H1 (cell line): ENCODE results near the gene FKBP5. TPM values are rescaled to one million over a fixed set of nuclear protein-coding genes. Genes with fewer than 3 reads are reported as not detected.
A peak's percentile ranks its signal among the peaks of the same experiment; 100 is the strongest.

Experiments used
- CTCF ChIA-PET: fragments of 300-600 bp; sonication (Branson Sonifier 250); formaldehyde crosslinking; loops from one replicate; lab custom pipeline; 2021; ENCODE audit not compliant: partially characterized antibody; lab: Charles Lee
- POLR2A ChIA-PET: fragments of 300-600 bp; sonication (Branson Sonifier 250); formaldehyde crosslinking; loops from one replicate; lab custom pipeline; 2021; ENCODE audit warnings: inconsistent platforms; ENCODE audit not compliant: partially characterized antibody; lab: Charles Lee
- DNase-seq, 2 experiments: peaks; one replicate each; pipeline versions ENCODE4 v3.0.0 to v3.0.0-alpha.2; 2010 to 2022; ENCODE audit warnings: low spot score in 2 of 2, low read depth in 1 of 2, mixed read lengths in 1 of 2
- FAIRE-seq: peaks from 2 replicates; lab custom pipeline; 2011; peaks lifted over from hg19 to GRCh38; lab: Jason Lieb, UNC
- H2AFZ ChIP-seq: 2 replicates; pipeline ENCODE4 v1.8.1; 2012; ENCODE audit warnings: low read length, inconsistent platforms
- H2AK5ac ChIP-seq: 2 replicates; pipeline ENCODE4 v1.6.1; 2013; ENCODE audit warnings: low read depth, low read length
- H2BK120ac ChIP-seq: replicated peaks from 2 replicates; pipeline ENCODE3; 2013; ENCODE audit warnings: low read depth, low read length, inconsistent platforms
- H2BK12ac ChIP-seq: 2 replicates; pipeline ENCODE4 v1.6.1; 2013; ENCODE audit warnings: low read depth, low read length
- H2BK15ac ChIP-seq: 2 replicates; pipeline ENCODE4 v1.6.1; 2013; ENCODE audit warnings: low read length
- H2BK20ac ChIP-seq: 2 replicates; pipeline ENCODE4 v1.6.1; 2013; ENCODE audit warnings: low read length
- H2BK5ac ChIP-seq: 2 replicates; pipeline ENCODE4 v1.6.1; 2013; ENCODE audit warnings: low read depth, low read length
- H3K14ac ChIP-seq: 2 replicates; pipeline ENCODE4 v1.6.1; 2013; ENCODE audit warnings: inconsistent platforms; ENCODE audit not compliant: insufficient read length
- H3K18ac ChIP-seq: 2 replicates; pipeline ENCODE4 v1.6.1; 2013; ENCODE audit warnings: low read length; ENCODE audit errors: extremely low read depth
- H3K23ac ChIP-seq: 2 replicates; pipeline ENCODE4 v1.6.1; 2013; ENCODE audit warnings: inconsistent platforms; ENCODE audit not compliant: insufficient read length
- H3K23me2 ChIP-seq: 2 replicates; pipeline ENCODE4 v1.6.1; 2013; ENCODE audit warnings: low read depth, low read length
- H3K27ac ChIP-seq: 2 replicates; pipeline ENCODE4 v1.6.1; 2011; ENCODE audit warnings: low read depth, low read length, inconsistent platforms
- H3K27me3 ChIP-seq, 4 experiments: replicated peaks in 1 of 4; 1 replicate in 1 of 4; 2 replicates in 3 of 4; pipeline versions ENCODE4 v1.6.1 to v1.8.1; 2011 to 2013; ENCODE audit warnings: low read length in 3 of 4, mild to moderate bottlenecking in 3 of 4, inconsistent platforms in 2 of 4, mixed read lengths in 2 of 4, moderate library complexity in 1 of 4; ENCODE audit not compliant: control insufficient read depth in 3 of 4, insufficient read depth in 3 of 4; ENCODE audit errors: extremely low read depth in 1 of 4
- H3K36me3 ChIP-seq, 4 experiments: 2 replicates each; pipeline versions ENCODE4 v1.6.1 to v1.8.1; 2011 to 2013; ENCODE audit warnings: mild to moderate bottlenecking in 4 of 4, low read length in 3 of 4, moderate library complexity in 2 of 4, control low read depth in 1 of 4, inconsistent platforms in 1 of 4; ENCODE audit not compliant: insufficient read depth in 4 of 4, control insufficient read depth in 2 of 4
- H3K4ac ChIP-seq: replicated peaks from 2 replicates; pipeline ENCODE3; 2013; ENCODE audit warnings: low read length, low read depth, mixed read lengths, inconsistent platforms; ENCODE audit not compliant: insufficient read length
- H3K4me1 ChIP-seq, 4 experiments: replicated peaks in 1 of 4; 1 replicate in 1 of 4; 2 replicates in 3 of 4; pipeline versions ENCODE4 v1.6.1 to v1.8.1; 2011 to 2013; ENCODE audit warnings: low read length in 3 of 4, inconsistent platforms in 2 of 4, mixed read lengths in 1 of 4; ENCODE audit not compliant: insufficient read depth in 4 of 4, control insufficient read depth in 3 of 4
- H3K4me2 ChIP-seq, 2 experiments: 2 replicates each; pipeline versions ENCODE4 v1.6.1 to v1.8.1; 2011 to 2013; ENCODE audit warnings: low read depth in 2 of 2, low read length in 2 of 2, control low read depth in 1 of 2, inconsistent platforms in 1 of 2, mild to moderate bottlenecking in 1 of 2; ENCODE audit not compliant: insufficient read depth in 1 of 2
- H3K4me3 ChIP-seq, 4 experiments: fragments of 200-600, 300-600 bp in 1 of 4; sonication (generic), shearing (Covaris generic), sonication (Bioruptor Twin) in 1 of 4; 2 replicates each; pipeline versions ENCODE4 v1.5.1 to v1.8.1; 2011 to 2016; ENCODE audit warnings: low read length in 4 of 4, low read depth in 3 of 4, control low read depth in 2 of 4, inconsistent platforms in 2 of 4, mild to moderate bottlenecking in 2 of 4, mixed read lengths in 1 of 4, moderate library complexity in 1 of 4; ENCODE audit not compliant: insufficient read depth in 2 of 4; ENCODE audit errors: extremely low read depth in 1 of 4
- H3K56ac ChIP-seq: replicated peaks from 2 replicates; pipeline ENCODE3; 2013; ENCODE audit warnings: low read depth, mild to moderate bottlenecking, mixed read lengths, low read length, inconsistent platforms; ENCODE audit not compliant: insufficient read length
- H3K79me1 ChIP-seq: 2 replicates; pipeline ENCODE4 v1.6.1; 2013; ENCODE audit warnings: low read depth, low read length, control low read depth
- H3K79me2 ChIP-seq, 2 experiments: 2 replicates each; pipeline versions ENCODE4 v1.6.1 to v1.8.1; 2012 to 2013; ENCODE audit warnings: low read length in 2 of 2, mild to moderate bottlenecking in 2 of 2, inconsistent platforms in 1 of 2; ENCODE audit not compliant: insufficient read depth in 2 of 2, control insufficient read depth in 1 of 2
- H3K9ac ChIP-seq, 4 experiments: replicated peaks in 1 of 4; 1 replicate in 1 of 4; 2 replicates in 3 of 4; pipeline versions ENCODE4 v1.6.1 to v1.8.1; 2011 to 2013; ENCODE audit warnings: low read depth in 3 of 4, low read length in 3 of 4, control low read depth in 2 of 4, mild to moderate bottlenecking in 2 of 4, moderate library complexity in 2 of 4, inconsistent platforms in 1 of 4; ENCODE audit errors: extremely low read depth in 1 of 4
- H3K9me3 ChIP-seq, 2 experiments: 2 replicates each; pipeline versions ENCODE4 v1.6.1 to v1.8.1; 2012 to 2013; ENCODE audit warnings: mild to moderate bottlenecking in 2 of 2, moderate library complexity in 2 of 2, control low read depth in 1 of 2, inconsistent platforms in 1 of 2, low read depth in 1 of 2, low read length in 1 of 2, mixed read lengths in 1 of 2; ENCODE audit not compliant: insufficient read depth in 2 of 2
- H4K20me1 ChIP-seq, 2 experiments: replicated peaks in 1 of 2; 2 replicates each; pipeline versions ENCODE3 to v1.8.1; 2011 to 2013; ENCODE audit warnings: inconsistent platforms in 2 of 2, low read length in 2 of 2, mild to moderate bottlenecking in 1 of 2; ENCODE audit not compliant: insufficient read depth in 2 of 2, control insufficient read depth in 1 of 2
- H4K5ac ChIP-seq: 2 replicates; pipeline ENCODE4 v1.6.1; 2013; ENCODE audit warnings: low read length, low read depth, mixed read lengths, inconsistent platforms; ENCODE audit not compliant: insufficient read length
- H4K8ac ChIP-seq: 2 replicates; pipeline ENCODE4 v1.8.0; 2013; ENCODE audit warnings: mild to moderate bottlenecking, moderate library complexity, low read length, inconsistent platforms; ENCODE audit not compliant: insufficient read depth; ENCODE audit errors: extremely low read depth
- H4K91ac ChIP-seq: replicated peaks from 2 replicates; pipeline ENCODE3; 2013; ENCODE audit warnings: low read length, mixed read lengths, inconsistent platforms; ENCODE audit not compliant: insufficient read length
- HDAC6 ChIP-seq: IDR thresholded peaks from one replicate; pipeline ENCODE4 v1.7.1; 2012; ENCODE audit warnings: low read depth, mild to moderate bottlenecking, inconsistent platforms, low read length, moderate library complexity
- RAD21 ChIP-seq, 2 experiments: IDR thresholded peaks in 1 of 2; conservative IDR thresholded peaks in 1 of 2; 2 replicates each; pipeline ENCODE4 v1.6.1; 2011; ENCODE audit warnings: low read depth in 2 of 2, low read length in 2 of 2, improper control_type of control experiment in 1 of 2, inconsistent platforms in 1 of 2, mild to moderate bottlenecking in 1 of 2, moderate library complexity in 1 of 2
- WGBS, 2 experiments: shearing (Covaris generic) in 1 of 2; methylation state at CpG; one replicate each; pipeline versions ENCODE4 v1.1.6 to v1.1.7; 2013 to 2015; ENCODE audit warnings: low lambda C conversion rate in 2 of 2, mixed read lengths in 2 of 2, inconsistent platforms in 1 of 2, low coverage in 1 of 2, missing lambda C conversion rate in 1 of 2; ENCODE audit not compliant: insufficient replicate concordance in 2 of 2, insufficient coverage in 1 of 2, insufficient read length in 1 of 2; ENCODE audit errors: extremely low coverage in 1 of 2, missing lambda C conversion rate in 1 of 2; 5-methylcytosine and 5-hydroxymethylcytosine counted together
- polyA plus RNA-seq, 7 experiments: library from polyadenylated mRNA; depleted of rRNA in 3 of 7; stranded (reverse) in 5 of 7; unstranded in 2 of 7; fragments of >200 nt in 5 of 7; fragments of 200-250 nt in 2 of 7; gene quantifications; 1 replicate in 5 of 7; 2 replicates in 1 of 7; 4 replicates in 1 of 7; pipeline versions ENCODE4 v1.2.1 to v1.2.3, GENCODE V29; 2011 to 2013; ENCODE audit warnings: missing spikeins in 2 of 7, mixed read lengths in 2 of 7
- total RNA-seq: library from RNA; stranded (reverse); fragmentation: NEBNext Ultra II Directional; extraction: Animal tissue kit (Norgen Biotek cat#: 25700); gene quantifications from 2 replicates; pipeline ENCODE4 v1.2.1, GENCODE V29; 2021
- TF ChIP-seq, protein P1 (sequence below), 3 experiments: IDR thresholded peaks; 1 replicate in 2 of 3; 2 replicates in 1 of 3; pipeline versions ENCODE4 v1.5.1 to v1.6.1; 2011; ENCODE audit warnings: low read length in 3 of 3, mild to moderate bottlenecking in 3 of 3, inconsistent platforms in 2 of 3, low read depth in 1 of 3, moderate library complexity in 1 of 3; ENCODE audit not compliant: insufficient read depth in 1 of 3; ENCODE audit errors: control extremely low read depth in 1 of 3

The FKBP5 gene
- total and polyA plus RNA-seq, 2 of the 8 experiments (the other 6 are each of a cell fraction or from before 2014, with no cell fraction given): 14.3 to 40.4 TPM

DNA sequence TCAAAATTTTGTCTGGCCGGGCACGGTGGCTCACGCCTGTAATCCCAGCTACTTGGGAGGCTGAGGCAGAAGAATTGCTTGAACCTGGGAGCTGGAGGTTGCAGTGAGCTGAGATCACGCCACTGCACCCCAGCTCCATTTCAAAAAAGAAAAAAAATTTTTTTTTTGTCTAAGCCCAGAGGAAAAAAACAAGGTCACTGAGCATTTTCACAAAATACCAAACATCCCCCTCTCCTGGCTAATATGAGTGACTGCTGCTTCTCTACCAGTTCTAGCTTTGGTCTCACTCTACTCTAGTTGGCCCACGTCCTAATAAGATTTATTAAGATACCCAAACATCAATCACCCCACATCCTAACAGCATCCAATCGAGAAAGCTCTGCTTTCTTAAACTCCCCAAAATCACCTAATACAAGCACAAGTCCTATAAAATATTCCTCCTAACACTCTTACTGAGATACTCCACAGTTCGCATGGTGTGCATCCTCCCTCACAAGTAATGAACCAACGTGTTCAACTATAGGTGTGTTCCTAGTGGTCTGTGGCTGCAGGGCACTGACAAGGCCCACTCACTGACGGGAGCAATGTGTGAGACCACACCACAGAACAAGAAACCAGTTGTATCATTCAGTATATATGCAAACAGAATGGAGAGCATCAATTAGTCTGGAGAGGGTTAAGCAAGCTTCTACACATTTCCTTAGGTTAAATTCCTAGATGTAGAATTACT, 64.2 kb downstream of the FKBP5 start:
- no peaks in the 10 kb centered on the region for H3K79me2 ChIP-seq
- H3K23me2 ChIP-seq: no peaks in the 10 kb centered on the region
- H3K4me2 ChIP-seq: no peak overlapping the region
- no peak overlapping the region for H4K5ac ChIP-seq
- no peak overlapping the region for H2BK12ac ChIP-seq
- no peaks in the 10 kb centered on the region for H4K20me1 ChIP-seq
- no peak overlapping the region for H3K18ac ChIP-seq
- H3K9ac ChIP-seq: no peak overlapping the region
- no peak overlapping the region for H3K4me3 ChIP-seq
- CTCF ChIA-PET: interaction anchor here (0.6 to 5.0 kb wide), 42 partner anchors 8 to 184 kb away, joined by 3 to 28 read pairs (median 4); no protein-coding TSS in a partner anchor
- H2BK5ac ChIP-seq: no peak overlapping the region
- peaks cover 0 to 3% (median 0%) of the 10 kb centered on the region in 4 experiments; a peak in 3 of 8 replicates for H3K36me3 ChIP-seq
- POLR2A ChIA-PET: interaction anchor here (0.6 to 1.6 kb wide), 5 partner anchors 8 to 108 kb away, joined by 3 to 4 read pairs (median 3); no protein-coding TSS in a partner anchor
- no peak for DNase-seq
- H2AK5ac ChIP-seq: no peak overlapping the region
- no peak overlapping the region for H3K23ac ChIP-seq
- no peaks in the 10 kb centered on the region for H3K4me1 ChIP-seq
- H2AFZ ChIP-seq: no peak overlapping the region
- no peak overlapping the region for H4K91ac ChIP-seq
- no peak overlapping the region for H2BK15ac ChIP-seq
- no peak overlapping the region for H2BK20ac ChIP-seq
- H2BK120ac ChIP-seq: no peak overlapping the region
- H3K14ac ChIP-seq: no peak overlapping the region
- H3K56ac ChIP-seq: no peak overlapping the region
- no peak overlapping the region for H3K27ac ChIP-seq
- H3K27me3 ChIP-seq: no peaks in the 10 kb centered on the region
- no peak overlapping the region for H3K4ac ChIP-seq
- no peak for FAIRE-seq
- H3K9me3 ChIP-seq: no peaks in the 10 kb centered on the region
- no peak overlapping the region for H4K8ac ChIP-seq
- WGBS, 2 experiments: 93% methylated on average over 9 of the region's 9 CpGs; no CpG with 5 or more reads in 1 of the 2 experiments
- H3K79me1 ChIP-seq: no peaks in the 10 kb centered on the region
- TF ChIP-seq, protein P1, sequence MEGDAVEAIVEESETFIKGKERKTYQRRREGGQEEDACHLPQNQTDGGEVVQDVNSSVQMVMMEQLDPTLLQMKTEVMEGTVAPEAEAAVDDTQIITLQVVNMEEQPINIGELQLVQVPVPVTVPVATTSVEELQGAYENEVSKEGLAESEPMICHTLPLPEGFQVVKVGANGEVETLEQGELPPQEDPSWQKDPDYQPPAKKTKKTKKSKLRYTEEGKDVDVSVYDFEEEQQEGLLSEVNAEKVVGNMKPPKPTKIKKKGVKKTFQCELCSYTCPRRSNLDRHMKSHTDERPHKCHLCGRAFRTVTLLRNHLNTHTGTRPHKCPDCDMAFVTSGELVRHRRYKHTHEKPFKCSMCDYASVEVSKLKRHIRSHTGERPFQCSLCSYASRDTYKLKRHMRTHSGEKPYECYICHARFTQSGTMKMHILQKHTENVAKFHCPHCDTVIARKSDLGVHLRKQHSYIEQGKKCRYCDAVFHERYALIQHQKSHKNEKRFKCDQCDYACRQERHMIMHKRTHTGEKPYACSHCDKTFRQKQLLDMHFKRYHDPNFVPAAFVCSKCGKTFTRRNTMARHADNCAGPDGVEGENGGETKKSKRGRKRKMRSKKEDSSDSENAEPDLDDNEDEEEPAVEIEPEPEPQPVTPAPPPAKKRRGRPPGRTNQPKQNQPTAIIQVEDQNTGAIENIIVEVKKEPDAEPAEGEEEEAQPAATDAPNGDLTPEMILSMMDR (IDR thresholded peaks at IDR 0.05; ENCODE audit: control extremely low read depth in 1 of 3, insufficient read depth in 1 of 3, low read depth in 1 of 3, low read length in 3 of 3): peak in 2 of 3 experiments; percentile 28 to 40; a peak in 2 of 4 replicates
- TF ChIP-seq RAD21 (IDR thresholded peaks at IDR 0.05 in 1 of 2, conservative IDR thresholded peaks at IDR 0.05 in 1 of 2; ENCODE audit: low read depth in 2 of 2, low read length in 2 of 2) (peak in 1 of 2 experiments; percentile 39; a peak in 2 of 4 replicates), HDAC6 (no peak)
